ENCODE measurements around the gene EID2B. TPM values are rescaled to one million over a fixed set of nuclear protein-coding genes. Genes with fewer than 3 reads are reported as not detected.

Gene EID2B
- total and polyA plus RNA-seq, 2 of the 13 experiments (the other 11 are each of a cell fraction or from before 2014, with no cell fraction given) = 2.5 to 3.7 TPM

DNA sequence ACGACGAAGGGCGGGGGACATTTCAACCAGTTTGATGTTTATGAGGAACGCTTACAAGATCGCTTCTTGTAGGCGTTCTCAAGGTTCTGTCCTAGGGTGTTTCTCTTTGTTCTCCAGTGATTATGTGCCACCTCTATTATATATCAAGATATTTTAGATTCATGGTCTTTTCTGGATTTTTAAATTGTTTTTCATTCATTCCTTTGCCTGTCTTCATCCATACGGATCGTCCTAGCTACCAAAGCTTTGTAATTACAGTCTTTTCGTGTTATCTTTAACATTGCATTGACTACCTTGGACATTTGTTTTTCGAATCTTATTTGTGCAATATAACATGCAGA is 7.7 kb upstream of the EID2B start (continued):
- no peak for TF ChIP-seq SYNCRIP (IDR thresholded peaks at IDR 0.05; ENCODE audit: insufficient read depth, low read depth, low read length)
- no peak for TF ChIP-seq ZNF549 (CRISPR knock-in tag; IDR thresholded peaks at IDR 0.05)
- TF ChIP-seq REPIN1 (CRISPR knock-in tag; IDR thresholded peaks at IDR 0.05; ENCODE audit: borderline replicate concordance, low read depth) = no peak

DNA sequence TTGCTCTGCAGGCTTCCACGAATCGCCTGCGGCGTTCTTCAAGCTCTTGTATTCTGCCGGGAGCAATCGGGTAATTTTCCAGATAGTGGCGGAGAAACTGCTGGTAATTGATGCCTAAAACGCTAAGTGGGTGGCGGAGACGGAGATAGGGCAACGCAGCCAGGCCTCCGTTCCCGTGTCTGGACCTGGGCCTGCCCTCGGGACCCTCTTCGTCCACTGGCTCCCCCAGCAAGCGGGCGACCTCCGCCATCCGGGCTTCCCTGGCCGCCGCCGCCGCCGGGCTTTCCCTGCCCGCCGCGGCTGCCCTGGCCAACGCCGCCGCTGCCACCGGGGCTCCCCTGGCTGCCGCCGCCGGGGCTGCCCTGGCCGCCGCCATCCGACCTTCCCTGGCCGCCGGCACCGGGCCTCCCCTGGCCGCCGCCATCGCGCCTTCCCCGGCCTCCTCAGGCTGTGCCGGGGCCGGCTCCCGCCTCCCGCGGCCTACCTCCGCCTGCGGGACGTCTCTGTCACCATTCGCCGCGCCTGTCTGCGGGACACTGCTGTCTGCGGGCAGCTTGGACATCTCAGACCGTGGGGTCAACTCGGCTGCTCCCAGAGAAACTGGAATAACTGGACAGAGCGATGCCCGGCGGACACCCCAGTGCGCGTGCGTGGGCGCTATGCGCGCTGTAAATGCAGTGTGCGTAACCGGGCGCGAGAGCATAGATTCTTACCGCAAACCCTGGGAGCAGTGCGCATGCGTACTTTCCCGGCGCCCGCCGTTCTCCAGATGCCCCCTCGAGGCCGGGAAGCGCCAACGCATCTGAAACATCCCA is 7.1 kb upstream of the EID2B start, which contains the start of gene EID2:
Gene EID2 (minus strand): TSS at position 644 of the 815 bp plus-strand sequence. CDS start 82 bp downstream, at position 562.
- WGBS (ENCODE audit: low lambda C conversion rate) = 3% methylated on average over 17 of the region's 84 CpGs
- H4K20me1 ChIP-seq (ENCODE audit: insufficient read depth, low read length) = no peaks in the 10 kb centered on the region
- peak within 1 kb of the TSS; percentile 74 to 96 (median 84) for H3K4me3 ChIP-seq (replicated peaks in 1 of 3; ENCODE audit: insufficient read depth in 1 of 3, low read depth in 2 of 3, low read length in 3 of 3)
- peak within 1 kb of the TSS; percentile 87 for H3K9ac ChIP-seq (ENCODE audit: insufficient read depth, low read depth, low read length)
- ATAC-seq = peak; percentile 95
- peak; percentile 83 for DNase-seq (ENCODE audit: low spot score)
- POLR2A ChIA-PET = interaction anchor here (0.8 to 1.5 kb wide), 4 partner anchors 59 to 141 kb away, joined by 3 to 9 read pairs (median 4); partner anchors contain the start of genes RPS16 and TIMM50
- peaks cover 15% of the 10 kb centered on the region for H3K79me2 ChIP-seq (ENCODE audit: insufficient read depth, low read length)
- intact Hi-C loops (cut with micrococcal nuclease; ENCODE audit: unreplicated experiment) (loop anchor here (10.0 kb wide), 1 partner anchor 125 kb away; the partner anchor contains the start of gene PLEKHG2), in situ Hi-C loops (cut with HindIII; ENCODE audit: extremely low pct_ligation_motif_present, low pct_unique_long_range_greater_than_20kb) (no loop called here)
- peak within 1 kb of the TSS; percentile 83 for H3K27ac ChIP-seq (ENCODE audit: extremely low read length, insufficient read depth, low read length)
- H3K27me3 ChIP-seq (ENCODE audit: control insufficient read depth in 1 of 2, insufficient read depth in 2 of 2, low read length in 2 of 2) = peaks cover 0 to 5% of the 10 kb centered on the region in 2 experiments; a peak in 2 of 5 replicates
- H3K4me1 ChIP-seq (ENCODE audit: insufficient read depth, low read length) = peaks cover 34% of the 10 kb centered on the region
- no peaks in the 10 kb centered on the region for H3K9me3 ChIP-seq (ENCODE audit: low read length)
- FAIRE-seq = peak; percentile 82
- H3K36me3 ChIP-seq (replicated peaks in 1 of 2; ENCODE audit: control insufficient read depth in 1 of 2, insufficient read depth in 2 of 2, low read length in 2 of 2) = no peaks in the 10 kb centered on the region
- CTCF ChIA-PET (ENCODE audit: low intra/inter-chr PET ratio, low total read pairs) = interaction anchor here (0.5 to 0.6 kb wide), 2 partner anchors 42 to 65 kb away, joined by 3 read pairs; no protein-coding TSS in a partner anchor
- H3K4me2 ChIP-seq (ENCODE audit: low read depth, low read length) = peak within 1 kb of the TSS; percentile 86
- H2AFZ ChIP-seq (ENCODE audit: low read length) = peak within 1 kb of the TSS; percentile 58
- BruUV-seq (replicated peaks) = TSS peak; percentile 85
- TF ChIP-seq FLYWCH1 (CRISPR knock-in tag; IDR thresholded peaks at IDR 0.05) (no peak), POGZ (CRISPR knock-in tag; IDR thresholded peaks at IDR 0.05) (0 out of 2 replicates have a peak, but pooled peaks have one; percentile 51), ZNF605 (CRISPR knock-in tag; IDR thresholded peaks at IDR 0.05) (no peak; the same call in 1 of the 2 replicates), ZNF614 (CRISPR knock-in tag; IDR thresholded peaks at IDR 0.05; ENCODE audit: borderline replicate concordance) (peak; percentile 94), RXRA (CRISPR knock-in tag; IDR thresholded peaks at IDR 0.05) (peak; percentile 70), EP300 (IDR thresholded peaks at IDR 0.05; ENCODE audit: low read depth in 2 of 2, low read length in 2 of 2) (no peak), EP300 (CRISPR knock-in tag; IDR thresholded peaks at IDR 0.05; ENCODE audit: borderline replicate concordance) (no peak)
- TF ChIP-seq, protein P1, sequence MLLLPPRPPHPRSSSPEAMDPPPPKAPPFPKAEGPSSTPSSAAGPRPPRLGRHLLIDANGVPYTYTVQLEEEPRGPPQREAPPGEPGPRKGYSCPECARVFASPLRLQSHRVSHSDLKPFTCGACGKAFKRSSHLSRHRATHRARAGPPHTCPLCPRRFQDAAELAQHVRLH (CRISPR knock-in tag; IDR thresholded peaks at IDR 0.05; ENCODE audit: borderline replicate concordance, low read depth) = peak; percentile 5; the same call in 1 of the 2 replicates
- TF ChIP-seq, protein P2, sequence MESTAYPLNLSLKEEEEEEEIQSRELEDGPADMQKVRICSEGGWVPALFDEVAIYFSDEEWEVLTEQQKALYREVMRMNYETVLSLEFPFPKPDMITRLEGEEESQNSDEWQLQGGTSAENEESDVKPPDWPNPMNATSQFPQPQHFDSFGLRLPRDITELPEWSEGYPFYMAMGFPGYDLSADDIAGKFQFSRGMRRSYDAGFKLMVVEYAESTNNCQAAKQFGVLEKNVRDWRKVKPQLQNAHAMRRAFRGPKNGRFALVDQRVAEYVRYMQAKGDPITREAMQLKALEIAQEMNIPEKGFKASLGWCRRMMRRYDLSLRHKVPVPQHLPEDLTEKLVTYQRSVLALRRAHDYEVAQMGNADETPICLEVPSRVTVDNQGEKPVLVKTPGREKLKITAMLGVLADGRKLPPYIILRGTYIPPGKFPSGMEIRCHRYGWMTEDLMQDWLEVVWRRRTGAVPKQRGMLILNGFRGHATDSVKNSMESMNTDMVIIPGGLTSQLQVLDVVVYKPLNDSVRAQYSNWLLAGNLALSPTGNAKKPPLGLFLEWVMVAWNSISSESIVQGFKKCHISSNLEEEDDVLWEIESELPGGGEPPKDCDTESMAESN (CRISPR knock-in tag; conservative IDR thresholded peaks at IDR 0.05) = 0 out of 2 replicates have a peak, but pooled peaks have one; percentile 31
- TF ChIP-seq, protein P3, sequence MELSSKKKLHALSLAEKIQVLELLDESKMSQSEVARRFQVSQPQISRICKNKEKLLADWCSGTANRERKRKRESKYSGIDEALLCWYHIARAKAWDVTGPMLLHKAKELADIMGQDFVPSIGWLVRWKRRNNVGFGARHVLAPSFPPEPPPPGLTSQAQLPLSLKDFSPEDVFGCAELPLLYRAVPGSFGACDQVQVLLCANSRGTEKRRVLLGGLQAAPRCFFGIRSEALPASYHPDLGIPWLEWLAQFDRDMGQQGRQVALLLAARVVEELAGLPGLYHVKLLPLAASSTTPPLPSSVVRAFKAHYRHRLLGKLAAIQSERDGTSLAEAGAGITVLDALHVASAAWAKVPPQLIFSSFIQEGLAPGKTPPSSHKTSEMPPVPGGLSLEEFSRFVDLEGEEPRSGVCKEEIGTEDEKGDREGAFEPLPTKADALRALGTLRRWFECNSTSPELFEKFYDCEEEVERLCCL (CRISPR knock-in tag; IDR thresholded peaks at IDR 0.05; ENCODE audit: borderline replicate concordance) = no peak
- TF ChIP-seq, protein P4, sequence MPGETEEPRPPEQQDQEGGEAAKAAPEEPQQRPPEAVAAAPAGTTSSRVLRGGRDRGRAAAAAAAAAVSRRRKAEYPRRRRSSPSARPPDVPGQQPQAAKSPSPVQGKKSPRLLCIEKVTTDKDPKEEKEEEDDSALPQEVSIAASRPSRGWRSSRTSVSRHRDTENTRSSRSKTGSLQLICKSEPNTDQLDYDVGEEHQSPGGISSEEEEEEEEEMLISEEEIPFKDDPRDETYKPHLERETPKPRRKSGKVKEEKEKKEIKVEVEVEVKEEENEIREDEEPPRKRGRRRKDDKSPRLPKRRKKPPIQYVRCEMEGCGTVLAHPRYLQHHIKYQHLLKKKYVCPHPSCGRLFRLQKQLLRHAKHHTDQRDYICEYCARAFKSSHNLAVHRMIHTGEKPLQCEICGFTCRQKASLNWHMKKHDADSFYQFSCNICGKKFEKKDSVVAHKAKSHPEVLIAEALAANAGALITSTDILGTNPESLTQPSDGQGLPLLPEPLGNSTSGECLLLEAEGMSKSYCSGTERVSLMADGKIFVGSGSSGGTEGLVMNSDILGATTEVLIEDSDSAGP (CRISPR knock-in tag; IDR thresholded peaks at IDR 0.05; ENCODE audit: borderline replicate concordance) = peak; percentile 54; the same call in 1 of the 2 replicates
- TF ChIP-seq, protein P5, sequence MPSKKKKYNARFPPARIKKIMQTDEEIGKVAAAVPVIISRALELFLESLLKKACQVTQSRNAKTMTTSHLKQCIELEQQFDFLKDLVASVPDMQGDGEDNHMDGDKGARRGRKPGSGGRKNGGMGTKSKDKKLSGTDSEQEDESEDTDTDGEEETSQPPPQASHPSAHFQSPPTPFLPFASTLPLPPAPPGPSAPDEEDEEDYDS (CRISPR knock-in tag; IDR thresholded peaks at IDR 0.05) = peak; percentile 74

Measured in HepG2 (cell line).